OCI-LY3 (cell line): Measurements from ENCODE around the gene GBP1.

ENCODE experiments used
- EZH2phosphoT487 ChIP-seq: fragments of 200-600 bp; shearing (Covaris generic); IDR thresholded peaks from 2 replicates; pipeline ENCODE4 v1.6.1; 2018; ENCODE audit warnings: antibody characterized with exemption, mixed run types, low read depth
- TF ChIP-seq, protein P1 (sequence below): fragments of 200-600, 300-600 bp; sonication (generic); IDR thresholded peaks from 2 replicates; pipeline ENCODE4 v1.5.1; 2014; ENCODE audit warnings: antibody characterized with exemption, low read length, low read depth

DNA sequence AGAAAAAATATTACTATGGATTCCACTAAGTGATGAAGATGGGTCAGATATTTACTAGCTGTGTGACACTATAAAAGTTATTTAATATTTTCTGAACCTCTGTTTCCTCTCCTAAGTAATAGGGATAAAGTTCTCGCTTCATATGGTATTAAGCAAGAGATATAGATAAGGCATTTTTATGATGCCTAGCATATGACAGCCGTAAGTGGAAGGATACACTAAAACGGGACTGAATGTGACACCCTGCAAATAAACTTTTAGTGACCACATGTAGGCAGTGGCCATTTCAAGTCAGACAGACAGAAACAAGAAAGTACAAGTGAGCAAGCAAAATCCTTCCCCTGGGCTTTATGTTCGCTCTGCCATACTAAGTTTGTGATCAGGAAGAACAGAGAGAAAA is 56.5 kb downstream of the GBP1 start:
- TF ChIP-seq, protein P1, sequence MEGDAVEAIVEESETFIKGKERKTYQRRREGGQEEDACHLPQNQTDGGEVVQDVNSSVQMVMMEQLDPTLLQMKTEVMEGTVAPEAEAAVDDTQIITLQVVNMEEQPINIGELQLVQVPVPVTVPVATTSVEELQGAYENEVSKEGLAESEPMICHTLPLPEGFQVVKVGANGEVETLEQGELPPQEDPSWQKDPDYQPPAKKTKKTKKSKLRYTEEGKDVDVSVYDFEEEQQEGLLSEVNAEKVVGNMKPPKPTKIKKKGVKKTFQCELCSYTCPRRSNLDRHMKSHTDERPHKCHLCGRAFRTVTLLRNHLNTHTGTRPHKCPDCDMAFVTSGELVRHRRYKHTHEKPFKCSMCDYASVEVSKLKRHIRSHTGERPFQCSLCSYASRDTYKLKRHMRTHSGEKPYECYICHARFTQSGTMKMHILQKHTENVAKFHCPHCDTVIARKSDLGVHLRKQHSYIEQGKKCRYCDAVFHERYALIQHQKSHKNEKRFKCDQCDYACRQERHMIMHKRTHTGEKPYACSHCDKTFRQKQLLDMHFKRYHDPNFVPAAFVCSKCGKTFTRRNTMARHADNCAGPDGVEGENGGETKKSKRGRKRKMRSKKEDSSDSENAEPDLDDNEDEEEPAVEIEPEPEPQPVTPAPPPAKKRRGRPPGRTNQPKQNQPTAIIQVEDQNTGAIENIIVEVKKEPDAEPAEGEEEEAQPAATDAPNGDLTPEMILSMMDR = no peak
- TF ChIP-seq EZH2phosphoT487 = no peak
